HG03196 (cell line): ENCODE results near the gene TUBG2.
A peak's percentile ranks its signal among the peaks of the same experiment; 100 is the strongest.

Experiments
- ATAC-seq: cut with Tn5 transposase; IDR thresholded peaks from one replicate; pipeline ENCODE4 v1.9.1; 2021; ENCODE audit not compliant: unreplicated experiment

Gene TUBG2

GRCh38 chr17:42695500-42695899 is 36.4 kb downstream of the TUBG2 start:
- no peak for ATAC-seq

- ATAC-seq = no peak
These were observed 38.2 kb downstream of the TUBG2 start for GRCh38 chr17:42697108-42697811.

- no peak for ATAC-seq
These were observed 39.8 kb downstream of the TUBG2 start for GRCh38 chr17:42698736-42699414.

- ATAC-seq = no peak
These were observed 40.3 kb downstream of the TUBG2 start for GRCh38 chr17:42699415-42699740.

- ATAC-seq = no peak
These were observed 41.7 kb downstream of the TUBG2 start for GRCh38 chr17:42700586-42701289.

- no peak for ATAC-seq
These were observed 43.4 kb downstream of the TUBG2 start for GRCh38 chr17:42702446-42702845.

- no peak for ATAC-seq
These were observed 45.4 kb downstream of the TUBG2 start for GRCh38 chr17:42704490-42704836.

- peak; percentile 53 for ATAC-seq
These were observed 45.9 kb downstream of the TUBG2 start for GRCh38 chr17:42704837-42705494.

- ATAC-seq = no peak
These were observed 47.6 kb downstream of the TUBG2 start for GRCh38 chr17:42706732-42707131.

- no peak for ATAC-seq
These were observed 49.5 kb downstream of the TUBG2 start for GRCh38 chr17:42708588-42708987.

- no peak for ATAC-seq
These were observed 50.5 kb downstream of the TUBG2 start for GRCh38 chr17:42709561-42709960.
